Activated CD4-positive, CD25-positive, alpha-beta regulatory T cell treated with anti-CD3 and anti-CD28 coated beads, Interleukin-2, amount 50 U/mL, for 24 hours (primary cell): ENCODE measurements around the gene LRP2BP.
A peak's percentile ranks its signal among the peaks of the same experiment; 100 is the strongest.
"Not testable (repeated sequence)": the region's sequence is repeated elsewhere in the genome, so short reads cannot be mapped to it uniquely, and the experiment has no call there.

Source experiments
- ATAC-seq, 2 donors: fragments of 150-1000 bp; cut with Tn5 transposase; one replicate each; pipeline ENCODE4 v1.10.0; 2021; ENCODE audit warnings: mild to moderate bottlenecking in 1 of 2, moderate library complexity in 1 of 2

The LRP2BP gene

DNA sequence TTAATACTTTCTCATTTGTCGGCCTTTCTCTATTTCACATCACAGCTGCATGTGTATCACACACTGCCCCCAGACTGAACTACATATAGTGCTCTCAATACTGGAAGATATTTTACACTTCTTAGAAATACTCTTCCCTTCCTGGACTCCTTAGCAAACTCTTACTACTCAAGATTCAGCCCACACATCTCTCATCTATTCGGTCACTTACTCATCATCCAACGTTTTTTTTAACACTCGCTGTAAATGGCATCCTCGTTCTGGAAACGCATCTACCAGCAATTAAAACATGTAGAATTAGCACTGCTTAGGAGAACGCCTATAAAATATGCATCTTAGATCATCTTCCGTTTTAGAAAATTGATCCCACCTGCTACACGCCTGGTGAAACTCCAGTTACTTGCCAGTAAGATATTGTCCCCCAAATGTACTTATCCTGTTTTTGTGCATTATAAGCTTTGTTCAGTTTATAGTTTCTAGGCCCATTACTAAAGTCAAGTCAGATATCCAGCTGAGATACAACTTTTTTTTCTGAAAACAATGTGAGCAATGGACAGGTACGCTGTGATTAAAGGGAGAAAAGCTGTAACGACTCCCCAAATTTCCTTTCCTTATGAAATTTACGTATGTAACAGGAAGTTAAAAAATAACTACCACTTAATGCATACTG is 1.0 kb downstream of the LRP2BP start:
- peak; percentile 70 for ATAC-seq

- ATAC-seq, result no peak
These were observed 3.6 kb downstream of the LRP2BP start for GRCh38 chr4:185392156-185392555.

DNA sequence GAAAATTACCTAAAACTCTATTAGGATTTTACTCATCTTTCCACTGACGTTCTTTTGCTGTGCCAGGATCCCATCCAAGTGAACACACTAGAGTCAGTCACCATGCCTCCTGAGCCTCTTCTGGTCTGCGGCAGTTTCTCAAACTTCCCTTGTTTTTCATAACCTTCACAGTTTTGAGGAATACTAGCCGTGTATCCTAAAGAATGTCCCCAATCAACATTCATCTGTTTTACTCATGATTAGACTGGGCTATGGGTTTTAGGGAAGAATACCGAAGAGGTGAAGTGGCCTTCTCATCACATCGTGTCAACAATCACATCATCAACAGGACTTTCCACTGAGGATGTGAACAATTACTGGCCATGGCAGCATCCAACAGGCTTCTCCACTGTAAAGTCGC is 4.8 kb downstream of the LRP2BP start:
- no peak for ATAC-seq

DNA sequence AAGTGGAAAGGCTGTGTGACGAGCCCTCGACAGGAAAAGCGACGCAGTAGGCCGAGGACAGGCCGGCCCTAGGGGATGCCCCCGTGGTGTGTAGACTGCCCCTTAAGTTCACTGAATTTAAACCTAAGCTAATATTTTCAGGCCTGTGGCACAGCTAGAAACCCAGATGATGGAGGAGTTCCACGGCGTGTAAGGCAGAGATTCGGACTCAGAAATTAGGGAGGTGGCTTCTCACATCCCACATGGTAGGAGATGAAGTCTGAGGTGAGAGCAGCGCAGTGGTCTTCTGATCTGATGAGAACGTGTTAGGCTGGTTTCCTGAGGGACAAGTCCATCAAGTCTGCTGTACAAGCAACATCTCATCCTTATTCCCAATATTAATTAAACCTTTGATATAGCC is 7.8 kb downstream of the LRP2BP start:
- ATAC-seq, result no peak

DNA sequence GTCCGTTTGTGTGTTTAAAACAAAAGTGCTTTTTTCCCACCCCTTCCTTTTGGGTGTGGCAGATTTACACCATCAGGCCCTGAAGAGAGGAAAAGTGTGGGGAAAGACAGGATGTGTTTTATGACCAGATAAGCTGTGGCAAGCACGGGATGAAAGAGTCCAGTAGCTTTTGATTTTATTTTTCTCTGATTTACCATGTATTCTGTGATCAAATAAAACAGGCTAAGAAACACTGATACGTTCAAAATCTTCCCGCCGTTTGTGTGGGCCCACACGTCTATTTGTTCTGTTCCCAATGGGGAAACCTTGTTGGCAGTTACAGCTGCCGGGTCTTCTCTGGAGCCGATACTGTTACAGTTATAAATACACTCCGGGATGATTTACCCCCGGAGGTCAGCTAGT is 10.8 kb downstream of the LRP2BP start:
- ATAC-seq, result no peak

DNA sequence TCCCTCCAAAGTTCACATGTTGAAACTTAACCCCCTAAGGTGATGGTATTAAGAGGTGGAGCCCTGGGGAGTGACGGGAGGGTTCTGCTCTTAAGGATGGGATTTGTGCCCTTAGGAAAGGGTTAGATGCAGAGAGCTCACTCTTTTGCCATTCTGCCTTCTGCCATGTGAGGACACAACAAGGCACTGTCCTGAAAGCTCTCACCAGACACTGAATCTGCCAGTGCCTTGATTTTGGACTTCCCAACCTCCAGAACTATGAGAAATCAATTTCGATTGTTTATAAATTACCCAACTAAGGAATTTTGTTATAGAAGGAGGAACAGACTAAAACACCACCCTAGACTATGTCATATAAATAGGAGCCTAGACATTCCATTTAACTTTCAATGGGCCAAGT is 11.7 kb downstream of the LRP2BP start:
- ATAC-seq, result no peak

DNA sequence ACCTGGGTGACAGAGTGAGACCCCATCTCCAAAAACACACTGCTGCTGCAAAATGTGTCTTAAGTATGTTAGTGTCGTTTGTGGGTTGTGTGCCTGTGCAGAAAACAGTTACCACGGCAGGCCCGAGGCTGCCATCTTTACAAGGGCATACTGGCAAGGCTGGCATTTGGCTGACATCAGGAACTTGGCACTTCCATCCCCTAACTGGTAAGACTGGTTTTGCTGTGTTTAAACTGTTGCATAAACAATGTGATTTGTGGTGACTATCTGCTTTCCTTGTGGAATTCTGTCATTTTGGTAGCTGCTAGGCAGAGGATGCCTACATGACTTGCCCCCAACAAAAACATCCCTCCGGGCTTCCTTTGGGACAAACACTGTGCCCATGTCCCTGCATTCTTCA is 12.3 kb downstream of the LRP2BP start:
- no peak for ATAC-seq

GRCh38 chr4:185382754-185383153 is 13.0 kb downstream of the LRP2BP start:
- ATAC-seq, result no peak

GRCh38 chr4:185381288-185382196 is 14.2 kb downstream of the LRP2BP start:
- ATAC-seq, result no peak

DNA sequence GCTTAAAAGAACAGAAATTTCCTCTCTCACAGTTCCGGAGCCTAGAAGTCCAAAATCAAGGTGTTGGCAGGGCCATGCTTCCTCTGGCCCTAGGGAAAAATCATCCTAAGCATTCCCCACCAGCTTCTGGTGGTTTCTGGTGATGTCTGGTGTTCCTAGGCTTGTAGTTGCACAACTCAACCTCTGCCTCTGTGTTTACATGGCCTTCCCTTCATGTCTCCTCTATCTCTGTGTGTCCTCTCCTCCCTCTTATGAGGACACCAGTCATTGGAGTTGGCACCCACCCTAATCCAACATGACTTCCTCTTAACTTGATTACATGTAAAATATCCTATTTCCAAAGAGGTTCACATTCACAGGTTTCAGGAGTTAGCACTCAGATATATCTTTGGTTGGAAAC is 15.4 kb downstream of the LRP2BP start:
- no peak for ATAC-seq

DNA sequence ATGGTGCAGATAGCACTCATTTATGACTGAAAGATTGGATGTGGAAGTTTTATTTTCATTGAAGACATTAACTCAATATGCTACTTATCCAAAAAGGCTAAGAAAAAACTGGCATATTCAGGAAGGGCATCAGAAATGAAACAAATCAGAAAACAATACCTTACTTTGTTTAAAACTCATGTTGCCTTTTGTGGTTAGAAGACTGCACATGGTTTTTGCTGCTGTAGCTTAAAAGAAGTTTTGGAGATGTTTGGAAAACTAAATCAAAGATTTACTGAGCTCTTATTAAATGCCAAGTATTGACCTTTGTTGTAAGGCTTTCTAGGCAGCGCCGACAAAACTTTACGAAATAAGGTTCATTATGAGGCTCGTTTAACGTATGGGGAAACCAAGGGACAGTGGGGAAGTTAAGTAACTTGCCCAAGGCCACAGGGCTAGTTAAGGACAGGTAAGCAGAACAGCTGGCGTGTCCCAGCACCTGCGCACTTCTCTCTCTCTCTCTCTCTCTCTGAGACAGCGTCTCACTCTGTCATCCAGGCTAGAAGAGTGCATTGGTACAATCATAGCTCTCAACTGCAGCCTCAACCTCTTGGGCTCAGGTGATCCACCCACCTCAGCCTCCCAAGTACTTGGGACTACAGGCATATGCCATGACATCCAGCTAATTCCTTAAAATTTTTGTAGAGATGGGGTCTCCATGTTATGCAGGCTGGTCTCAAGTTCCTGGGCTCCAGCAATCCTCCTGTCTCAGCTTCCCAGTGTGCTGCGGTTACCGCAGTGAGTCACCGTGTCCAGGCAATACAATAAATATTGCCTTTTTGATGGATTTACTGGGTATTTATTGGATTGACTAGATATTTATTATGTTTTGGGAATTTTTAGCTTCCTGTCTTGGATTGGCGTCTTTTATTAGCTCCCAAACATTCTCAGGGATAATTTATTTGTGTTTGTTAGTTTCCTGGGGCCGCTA is 16.1 kb downstream of the LRP2BP start:
- ATAC-seq, result no peak

DNA sequence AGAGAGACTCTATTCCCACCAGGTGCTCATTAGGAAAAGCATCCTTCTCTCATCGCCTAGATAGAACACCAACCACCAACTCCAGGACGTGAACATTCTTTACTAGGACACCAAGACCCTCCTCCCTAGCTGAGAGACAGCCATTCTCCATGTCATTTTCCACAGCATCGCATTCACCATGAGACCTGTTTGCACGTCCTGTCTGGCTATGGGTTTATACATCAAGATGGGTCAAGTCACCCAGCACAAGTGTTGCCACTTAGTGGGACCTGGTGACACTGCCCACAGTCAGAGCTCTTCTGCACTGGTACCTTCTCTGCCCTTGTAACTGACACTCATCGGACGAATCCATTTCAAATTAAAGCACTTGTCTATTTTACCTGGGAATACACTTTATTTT is 17.5 kb downstream of the LRP2BP start:
- no peak for ATAC-seq

DNA sequence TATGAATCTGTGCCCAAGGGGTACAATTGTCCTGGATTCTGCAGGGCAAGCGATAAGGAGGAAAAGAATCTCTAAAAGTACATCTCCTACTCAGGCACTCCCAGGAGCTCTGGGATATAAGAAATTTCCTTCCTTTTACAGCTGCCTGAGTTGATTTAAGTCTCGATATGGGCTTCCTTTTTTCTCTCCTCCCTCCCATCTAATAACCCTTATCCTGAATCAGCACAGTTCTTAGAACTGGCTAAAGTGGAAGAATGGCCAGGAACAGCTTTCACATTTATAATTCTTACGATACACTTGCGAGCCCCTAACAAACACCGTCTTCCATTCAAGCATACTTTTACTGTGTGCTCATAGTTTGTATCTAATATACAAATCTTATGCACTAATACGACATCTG is 21.2 kb downstream of the LRP2BP start:
- no peak for ATAC-seq

- ATAC-seq, result no peak
These were observed 21.7 kb downstream of the LRP2BP start for GRCh38 chr4:185374027-185374426.

- no peak for ATAC-seq
These were observed 24.0 kb downstream of the LRP2BP start for GRCh38 chr4:185371702-185372101.

DNA sequence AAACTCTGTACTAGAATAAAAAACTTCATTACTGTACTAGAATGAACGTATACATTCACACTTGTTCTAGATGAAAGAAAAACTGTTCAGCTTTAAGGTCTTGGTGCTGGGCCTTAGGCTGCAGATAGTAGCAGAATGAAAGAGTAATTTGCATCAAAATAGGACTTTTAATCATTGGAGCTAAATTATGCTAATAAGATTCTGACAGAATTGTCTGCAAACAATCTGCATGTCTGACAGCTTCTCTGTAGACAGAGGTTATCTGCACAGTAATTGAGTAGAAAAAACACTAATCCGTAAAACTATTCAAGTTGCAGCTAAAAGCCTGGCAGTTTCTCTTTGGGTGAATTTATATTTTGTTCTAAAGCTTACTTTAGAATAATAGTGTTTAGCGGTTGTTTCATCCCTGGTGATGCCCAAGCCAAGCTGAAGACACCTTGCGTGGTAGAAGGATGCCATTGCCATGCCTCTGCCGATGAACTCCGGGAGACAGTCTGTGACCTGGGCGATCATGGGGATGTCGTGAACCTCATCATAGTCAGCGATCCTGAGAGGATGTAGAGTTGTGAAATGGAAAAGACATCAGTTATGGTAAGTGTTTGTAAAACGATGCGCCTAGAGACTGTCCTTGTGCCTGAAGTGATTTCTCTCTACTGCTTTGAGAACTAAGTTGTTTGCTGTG is 25.3 kb downstream of the LRP2BP start:
- no peak for ATAC-seq

GRCh38 chr4:185369731-185370130 is 26.0 kb downstream of the LRP2BP start:
- ATAC-seq, result no peak

GRCh38 chr4:185364886-185365285 is 30.8 kb downstream of the LRP2BP start:
- no peak for ATAC-seq

DNA sequence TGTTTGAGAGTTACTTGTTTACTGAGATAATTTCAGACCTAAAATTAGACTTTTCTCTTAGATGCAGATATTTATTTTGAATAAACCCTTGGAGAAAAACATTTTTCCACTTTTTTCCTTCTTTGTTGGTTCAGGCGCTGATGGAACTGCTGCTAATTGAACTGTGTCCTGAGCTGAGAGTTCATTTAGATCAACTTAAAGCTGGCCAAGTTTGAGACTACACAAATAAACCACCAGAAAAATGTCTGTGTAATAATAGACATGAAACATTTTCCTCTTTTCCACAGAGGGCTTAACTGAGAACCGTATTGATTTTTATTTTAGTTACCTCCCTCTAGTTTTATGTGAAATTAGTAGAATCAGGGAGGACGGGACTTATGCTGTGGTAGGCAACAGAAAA is 32.5 kb downstream of the LRP2BP start:
- no peak for ATAC-seq

- not testable (repeated sequence) for ATAC-seq
These were observed 33.2 kb downstream of the LRP2BP start for GRCh38 chr4:185362570-185362969.

DNA sequence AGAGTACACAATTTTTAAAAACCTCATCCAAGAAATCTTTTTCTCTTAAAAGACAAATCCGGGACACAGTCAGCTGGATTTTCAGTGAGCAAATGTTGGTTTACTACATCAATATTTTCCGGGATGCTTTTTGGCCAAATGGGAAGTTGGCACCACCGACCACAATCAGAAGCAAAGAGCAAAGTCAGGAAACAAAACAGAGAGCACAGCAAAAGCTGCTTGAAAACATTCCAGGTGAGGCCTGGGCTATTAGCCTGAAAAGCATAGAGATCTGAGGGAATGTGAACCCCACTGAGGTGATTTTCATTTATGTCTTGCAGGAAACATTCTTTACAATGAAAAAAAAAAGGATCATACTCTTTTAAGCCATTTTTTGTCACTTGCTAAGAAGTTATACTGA is 33.9 kb downstream of the LRP2BP start:
- ATAC-seq, result no peak

- ATAC-seq, result no peak
These were observed 35.8 kb downstream of the LRP2BP start for GRCh38 chr4:185359767-185360446.
